ENCODE measurements around the gene ZNF609. TPM values are rescaled to one million over a fixed set of nuclear protein-coding genes. Genes with fewer than 3 reads are reported as not detected.

Gene ZNF609
- polyA plus RNA-seq, 3 donors = 1.3 to 13.2 (median 1.7) TPM

- Histone ChIP-seq H4K20me1 (ENCODE audit: insufficient read depth, low read length) (peaks cover 37% of the 10 kb centered on the region), H3K4me2 (replicated peaks; ENCODE audit: extremely low read depth, low read length, poor library complexity, severe bottlenecking) (no peak overlapping the region), H3K79me2 (ENCODE audit: insufficient read depth, low read length) (peaks cover 78% of the 10 kb centered on the region), H3K27me3 (ENCODE audit: control insufficient read depth in 2 of 2, insufficient read depth in 2 of 2, low read length in 2 of 2) (no peaks in the 10 kb centered on the region), H3K4me3 (replicated peaks in 1 of 3; ENCODE audit: low read depth in 2 of 3, low read length in 3 of 3) (no peak overlapping the region), H3K9me3 (replicated peaks in 1 of 2; ENCODE audit: control insufficient read depth in 1 of 2, insufficient read depth in 1 of 2, low read length in 2 of 2) (peaks cover 7 to 9% of the 10 kb centered on the region in 2 donors), H3K27ac (ENCODE audit: low read depth in 1 of 2, low read length in 2 of 2) (peak overlapping the region in 1 of 2 donors; percentile 38), H3K4me1 (ENCODE audit: control insufficient read depth in 1 of 2, insufficient read depth in 2 of 2, low read length in 2 of 2) (peaks cover 17 to 27% of the 10 kb centered on the region in 2 donors), H3K9ac (ENCODE audit: insufficient read depth, low read length, poor library complexity, severe bottlenecking) (no peak overlapping the region), H2AFZ (ENCODE audit: insufficient read depth, low read depth, low read length, poor library complexity, severe bottlenecking) (no peak overlapping the region), H3K36me3 (replicated peaks in 1 of 2; ENCODE audit: control insufficient read depth in 1 of 2, insufficient read depth in 2 of 2, low read length in 2 of 2) (no peaks in the 10 kb centered on the region)
- Mint-ChIP-seq H3K4me3 (no peak overlapping the region), H3K27me3 (ENCODE audit: low read depth in 3 of 3) (no peaks in the 10 kb centered on the region), H3K9me3 (peaks cover 3 to 21% (median 7%) of the 10 kb centered on the region in 7 donors), H3K4me1 (peaks cover 29% of the 10 kb centered on the region), H3K27ac (peak overlapping the region in 2 of 7 donors; percentile 18 to 45), H3K36me3 (peaks cover 1 to 6% of the 10 kb centered on the region in 2 donors)
- intact Hi-C loops (cut with micrococcal nuclease) = no loop called here
- TF ChIP-seq, protein P1, sequence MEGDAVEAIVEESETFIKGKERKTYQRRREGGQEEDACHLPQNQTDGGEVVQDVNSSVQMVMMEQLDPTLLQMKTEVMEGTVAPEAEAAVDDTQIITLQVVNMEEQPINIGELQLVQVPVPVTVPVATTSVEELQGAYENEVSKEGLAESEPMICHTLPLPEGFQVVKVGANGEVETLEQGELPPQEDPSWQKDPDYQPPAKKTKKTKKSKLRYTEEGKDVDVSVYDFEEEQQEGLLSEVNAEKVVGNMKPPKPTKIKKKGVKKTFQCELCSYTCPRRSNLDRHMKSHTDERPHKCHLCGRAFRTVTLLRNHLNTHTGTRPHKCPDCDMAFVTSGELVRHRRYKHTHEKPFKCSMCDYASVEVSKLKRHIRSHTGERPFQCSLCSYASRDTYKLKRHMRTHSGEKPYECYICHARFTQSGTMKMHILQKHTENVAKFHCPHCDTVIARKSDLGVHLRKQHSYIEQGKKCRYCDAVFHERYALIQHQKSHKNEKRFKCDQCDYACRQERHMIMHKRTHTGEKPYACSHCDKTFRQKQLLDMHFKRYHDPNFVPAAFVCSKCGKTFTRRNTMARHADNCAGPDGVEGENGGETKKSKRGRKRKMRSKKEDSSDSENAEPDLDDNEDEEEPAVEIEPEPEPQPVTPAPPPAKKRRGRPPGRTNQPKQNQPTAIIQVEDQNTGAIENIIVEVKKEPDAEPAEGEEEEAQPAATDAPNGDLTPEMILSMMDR (IDR thresholded peaks at IDR 0.05) = no peak
- WGBS (ENCODE audit: insufficient coverage) = 73% methylated on average over 5 of the region's 9 CpGs
- no peak for DNase-seq
Measured at GRCh38 chr15:64580696-64581407, 120.5 kb downstream of the ZNF609 start.

GRCh38 chr15:64581408-64581761 is 121.0 kb downstream of the ZNF609 start:
- 100% methylated on average over 2 of the region's 2 CpGs for WGBS (ENCODE audit: insufficient coverage)
- no peak for DNase-seq
- Histone ChIP-seq H3K79me2 (ENCODE audit: insufficient read depth, low read length) (peaks cover 80% of the 10 kb centered on the region), H4K20me1 (ENCODE audit: insufficient read depth, low read length) (peaks cover 42% of the 10 kb centered on the region), H3K27me3 (ENCODE audit: control insufficient read depth in 2 of 2, insufficient read depth in 2 of 2, low read length in 2 of 2) (no peaks in the 10 kb centered on the region), H3K4me3 (replicated peaks in 1 of 3; ENCODE audit: low read depth in 2 of 3, low read length in 3 of 3) (no peak overlapping the region), H3K4me2 (replicated peaks; ENCODE audit: extremely low read depth, low read length, poor library complexity, severe bottlenecking) (no peak overlapping the region), H3K9me3 (replicated peaks in 1 of 2; ENCODE audit: control insufficient read depth in 1 of 2, insufficient read depth in 1 of 2, low read length in 2 of 2) (peaks cover 7 to 9% of the 10 kb centered on the region in 2 donors), H3K36me3 (replicated peaks in 1 of 2; ENCODE audit: control insufficient read depth in 1 of 2, insufficient read depth in 2 of 2, low read length in 2 of 2) (no peaks in the 10 kb centered on the region), H2AFZ (ENCODE audit: insufficient read depth, low read depth, low read length, poor library complexity, severe bottlenecking) (no peak overlapping the region), H3K4me1 (ENCODE audit: control insufficient read depth in 1 of 2, insufficient read depth in 2 of 2, low read length in 2 of 2) (peaks cover 17 to 27% of the 10 kb centered on the region in 2 donors), H3K9ac (ENCODE audit: insufficient read depth, low read length, poor library complexity, severe bottlenecking) (no peak overlapping the region), H3K27ac (ENCODE audit: low read depth in 1 of 2, low read length in 2 of 2) (peak overlapping the region in 1 of 2 donors; percentile 38)
- TF ChIP-seq, protein P1 (IDR thresholded peaks at IDR 0.05) = no peak
- H3K36me3 Mint-ChIP-seq = peaks cover 1 to 6% of the 10 kb centered on the region in 2 donors
- H3K4me3 Mint-ChIP-seq = no peak overlapping the region
- H3K9me3 Mint-ChIP-seq = peaks cover 3 to 21% (median 7%) of the 10 kb centered on the region in 7 donors
- intact Hi-C loops (cut with micrococcal nuclease) = no loop called here
- H3K27ac Mint-ChIP-seq = peak overlapping the region in 2 of 7 donors; percentile 18 to 45
- H3K27me3 Mint-ChIP-seq (ENCODE audit: low read depth in 3 of 3) = no peaks in the 10 kb centered on the region
- peaks cover 31% of the 10 kb centered on the region for H3K4me1 Mint-ChIP-seq

Data from CD14-positive monocyte (primary cell).